PC-3 (cell line): Measurements from ENCODE around the gene RNF4.

Source experiments
- CTCF ChIP-seq: fragments of 300-600 bp; sonication (generic); conservative IDR thresholded peaks from 2 replicates; pipeline ENCODE4 v1.5.1; 2017; ENCODE audit warnings: antibody characterized with exemption, low read depth, mild to moderate bottlenecking, low read length
- EZH2 ChIP-seq: fragments of 300-600 bp; sonication (generic); IDR thresholded peaks from one replicate; pipeline ENCODE4 v1.6.1; 2017; ENCODE audit warnings: antibody characterized with exemption, mild to moderate bottlenecking, low read length; ENCODE audit not compliant: unreplicated experiment
- EZH2phosphoT487 ChIP-seq: fragments of 300-600 bp; sonication (generic); IDR thresholded peaks from 2 replicates; pipeline ENCODE4 v1.6.1; 2018; ENCODE audit warnings: mild to moderate bottlenecking, antibody characterized with exemption, low read length, borderline replicate concordance

- TF ChIP-seq EZH2 (no peak), CTCF (peak; percentile 6; the same call in 1 of the 2 replicates), EZH2phosphoT487 (no peak)
Observed at GRCh38 chr4:2462992-2463762, 5.7 kb upstream of the RNF4 start.
